ENCODE results near the gene SMIM7. TPM values are rescaled to one million over a fixed set of nuclear protein-coding genes. Genes with fewer than 3 reads are reported as not detected.

The SMIM7 gene
- total RNA-seq, 2 donors from 2014 or later = 72.7 to 102 TPM

- DNase-seq (ENCODE audit: low spot score) = no peak
- peaks cover 24% of the 10 kb centered on the region for H3K36me3 ChIP-seq
- no peak for ATAC-seq (ENCODE audit: insufficient number of reproducible peaks, low FRiP score, low read depth)
- H3K27ac ChIP-seq = no peak overlapping the region
- no peaks in the 10 kb centered on the region for H3K27me3 ChIP-seq (replicated peaks; ENCODE audit: insufficient read depth)
- no peak overlapping the region for H3K4me3 ChIP-seq
- H3K4me1 ChIP-seq (ENCODE audit: control insufficient read depth in 1 of 2, low read depth in 2 of 2) = peaks cover 3 to 13% of the 10 kb centered on the region in 2 donors
- no peak for TF ChIP-seq CTCF (IDR thresholded peaks at IDR 0.05)
- H3K9me3 ChIP-seq = no peaks in the 10 kb centered on the region
Measured at GRCh38 chr19:16684216-16684615, 24.3 kb upstream of the SMIM7 start.

DNA sequence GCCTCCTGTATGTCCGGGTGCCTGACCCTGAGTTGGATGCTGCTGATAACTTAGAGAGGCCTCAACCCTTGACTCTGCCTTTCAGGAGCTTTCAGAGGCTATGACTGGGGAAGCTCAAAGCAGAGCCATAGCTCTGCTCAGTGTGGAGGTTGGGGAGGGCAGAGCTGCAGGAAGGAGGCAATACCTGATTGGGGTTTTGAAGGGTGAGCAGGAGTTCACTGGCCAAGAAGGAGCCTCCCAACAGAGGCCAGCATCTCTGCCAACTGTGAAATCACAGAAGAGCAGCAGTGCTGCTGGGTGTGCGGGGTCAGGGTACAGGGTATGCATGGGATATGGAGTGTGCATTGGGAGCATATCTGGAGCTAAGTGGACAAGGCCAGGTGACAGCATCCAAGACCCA lies 22.6 kb upstream of the SMIM7 start:
- Histone ChIP-seq H3K36me3 (peaks cover 24% of the 10 kb centered on the region), H3K27ac (no peak overlapping the region), H3K4me3 (no peak overlapping the region), H3K4me1 (ENCODE audit: control insufficient read depth in 1 of 2, low read depth in 2 of 2) (peaks cover 3 to 13% of the 10 kb centered on the region in 2 donors), H3K9me3 (no peaks in the 10 kb centered on the region), H3K27me3 (replicated peaks; ENCODE audit: insufficient read depth) (no peaks in the 10 kb centered on the region)
- DNase-seq (ENCODE audit: low spot score) (no peak), ATAC-seq (ENCODE audit: insufficient number of reproducible peaks, low FRiP score, low read depth) (no peak)
- TF ChIP-seq CTCF (IDR thresholded peaks at IDR 0.05) = no peak

GRCh38 chr19:16679811-16680210 lies 19.9 kb upstream of the SMIM7 start:
- Histone ChIP-seq H3K9me3 (no peaks in the 10 kb centered on the region), H3K36me3 (peaks cover 24% of the 10 kb centered on the region), H3K27ac (no peak overlapping the region), H3K4me1 (ENCODE audit: control insufficient read depth in 1 of 2, low read depth in 2 of 2) (no peaks in the 10 kb centered on the region), H3K27me3 (replicated peaks; ENCODE audit: insufficient read depth) (no peaks in the 10 kb centered on the region), H3K4me3 (no peak overlapping the region)
- no peak for ATAC-seq (ENCODE audit: insufficient number of reproducible peaks, low FRiP score, low read depth)
- DNase-seq (ENCODE audit: low spot score) = no peak
- TF ChIP-seq CTCF (IDR thresholded peaks at IDR 0.05) = no peak

DNA sequence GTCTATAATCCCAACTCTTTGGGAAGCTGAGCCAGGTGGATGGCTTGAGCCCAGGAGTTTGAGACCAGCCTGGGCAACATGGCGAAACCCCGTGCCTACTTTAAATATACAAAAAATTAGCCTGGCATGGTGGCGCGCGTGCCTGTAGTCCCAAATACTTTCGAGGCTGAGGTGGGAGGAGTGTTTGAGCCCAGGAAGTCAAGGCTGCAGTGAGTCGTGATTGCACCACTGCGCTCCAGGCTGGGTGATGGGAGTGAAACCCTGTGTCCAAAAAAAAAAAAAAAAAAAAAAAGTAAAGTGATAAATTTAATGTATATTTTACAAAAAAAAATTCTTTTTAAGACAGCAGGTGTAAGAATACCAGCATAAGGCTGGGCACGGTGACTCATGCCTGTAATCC lies 18.6 kb upstream of the SMIM7 start:
- no peak overlapping the region for H3K4me3 ChIP-seq
- H3K4me1 ChIP-seq (ENCODE audit: control insufficient read depth in 1 of 2, low read depth in 2 of 2) = no peaks in the 10 kb centered on the region
- no peaks in the 10 kb centered on the region for H3K27me3 ChIP-seq (replicated peaks; ENCODE audit: insufficient read depth)
- ATAC-seq (ENCODE audit: insufficient number of reproducible peaks, low FRiP score, low read depth) = no peak
- H3K9me3 ChIP-seq = no peaks in the 10 kb centered on the region
- H3K27ac ChIP-seq = no peak overlapping the region
- DNase-seq (ENCODE audit: low spot score) = no peak
- peaks cover 24% of the 10 kb centered on the region for H3K36me3 ChIP-seq
- TF ChIP-seq CTCF (IDR thresholded peaks at IDR 0.05) = no peak

GRCh38 chr19:16677055-16677454 lies 17.1 kb upstream of the SMIM7 start:
- H3K4me1 ChIP-seq (ENCODE audit: control insufficient read depth in 1 of 2, low read depth in 2 of 2) = no peaks in the 10 kb centered on the region
- H3K9me3 ChIP-seq = no peaks in the 10 kb centered on the region
- ATAC-seq (ENCODE audit: insufficient number of reproducible peaks, low FRiP score, low read depth) = no peak
- H3K27ac ChIP-seq = no peak overlapping the region
- no peaks in the 10 kb centered on the region for H3K27me3 ChIP-seq (replicated peaks; ENCODE audit: insufficient read depth)
- H3K36me3 ChIP-seq = peaks cover 19% of the 10 kb centered on the region
- no peak for TF ChIP-seq CTCF (IDR thresholded peaks at IDR 0.05)
- no peak for DNase-seq (ENCODE audit: low spot score)
- H3K4me3 ChIP-seq = no peak overlapping the region
